ENCODE results near the gene SSX2.
"Not testable (repeated sequence)": the region's sequence is repeated elsewhere in the genome, so short reads cannot be mapped to it uniquely, and the experiment has no call there.

GRCh38 chrX:52750952-52751351 is 44.0 kb upstream of the SSX2 start, which contains the start of gene SSX2B:
- TF ChIP-seq CTCF, POLR2A, POLR2AphosphoS5, EP300 (IDR thresholded peaks at IDR 0.05): not testable (repeated sequence)
